ENCODE data around the gene CDH4. TPM values are rescaled to one million over a fixed set of nuclear protein-coding genes. Genes with fewer than 3 reads are reported as not detected.

CDH4 gene
- total RNA-seq, 6 experiments from 2014 or later, result 5.8 to 12.8 (median 10.9) TPM

- peaks cover 2% of the 10 kb centered on the region for H3K27me3 Mint-ChIP-seq (ENCODE audit: insufficient read depth)
- DNase-seq, result no peak
- H3K4me3 Mint-ChIP-seq, result no peak overlapping the region
- no peaks in the 10 kb centered on the region for H3K36me3 Mint-ChIP-seq (ENCODE audit: low read depth)
- peaks cover 6% of the 10 kb centered on the region; the same call in 1 of the 2 replicates for H3K4me1 Mint-ChIP-seq (ENCODE audit: low read depth)
- TF ChIP-seq CTCF (IDR thresholded peaks at IDR 0.05), result no peak
- H3K9me3 Mint-ChIP-seq, result no peaks in the 10 kb centered on the region; the same call in 1 of the 2 replicates
- no peak overlapping the region for H3K27ac Mint-ChIP-seq
Observed at GRCh38 chr20:61312925-61313324, 60.9 kb downstream of the CDH4 start.

GRCh38 chr20:61313396-61313795 is 61.3 kb downstream of the CDH4 start:
- H3K36me3 Mint-ChIP-seq (ENCODE audit: low read depth), result no peaks in the 10 kb centered on the region
- peaks cover 6% of the 10 kb centered on the region; the same call in 1 of the 2 replicates for H3K4me1 Mint-ChIP-seq (ENCODE audit: low read depth)
- DNase-seq, result no peak
- H3K9me3 Mint-ChIP-seq, result no peaks in the 10 kb centered on the region; the same call in 1 of the 2 replicates
- no peak for TF ChIP-seq CTCF (IDR thresholded peaks at IDR 0.05)
- no peak overlapping the region for H3K27ac Mint-ChIP-seq
- no peak overlapping the region for H3K4me3 Mint-ChIP-seq
- peaks cover 2% of the 10 kb centered on the region for H3K27me3 Mint-ChIP-seq (ENCODE audit: insufficient read depth)

DNA sequence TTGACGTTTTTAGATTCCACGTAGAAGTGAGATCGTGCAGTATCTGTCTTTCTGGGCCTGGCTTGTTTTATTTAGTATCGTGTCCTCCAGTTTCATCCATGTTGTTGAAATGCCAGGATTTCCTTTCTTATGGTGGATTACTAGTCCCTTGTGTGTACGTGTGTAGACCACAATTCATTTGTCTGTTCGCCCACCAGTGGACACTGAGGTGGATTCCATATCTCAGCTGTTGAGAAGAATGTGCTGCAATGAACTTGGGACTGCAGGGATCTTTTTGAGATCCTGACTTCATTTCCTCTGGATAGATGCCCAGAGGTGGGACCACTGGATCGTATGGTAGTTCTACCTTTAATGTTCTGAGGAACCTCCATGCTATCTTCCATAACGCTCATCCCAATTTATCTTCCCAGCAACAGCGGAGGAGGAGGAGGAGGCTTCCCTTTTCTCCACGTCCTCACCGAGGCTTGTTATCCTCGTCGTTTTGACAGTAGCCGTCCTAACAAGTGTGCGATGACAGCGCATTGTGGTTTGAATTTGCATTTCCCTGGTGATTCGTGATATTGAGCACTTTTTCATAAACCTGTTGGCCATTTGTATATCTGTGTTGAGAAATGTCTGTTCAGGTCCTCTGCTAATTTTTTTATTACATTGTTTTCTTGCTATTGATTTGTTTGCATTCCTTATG is 62.4 kb downstream of the CDH4 start:
- Mint-ChIP-seq H3K4me3 (no peak overlapping the region), H3K4me1 (ENCODE audit: low read depth) (peaks cover 6% of the 10 kb centered on the region; the same call in 1 of the 2 replicates), H3K27ac (no peak overlapping the region), H3K9me3 (no peaks in the 10 kb centered on the region; the same call in 1 of the 2 replicates), H3K27me3 (ENCODE audit: insufficient read depth) (peaks cover 2% of the 10 kb centered on the region), H3K36me3 (ENCODE audit: low read depth) (no peaks in the 10 kb centered on the region)
- no peak for DNase-seq
- TF ChIP-seq CTCF (IDR thresholded peaks at IDR 0.05), result no peak

GRCh38 chr20:61315319-61315718 is 63.3 kb downstream of the CDH4 start:
- no peak for DNase-seq
- no peaks in the 10 kb centered on the region; the same call in 1 of the 2 replicates for H3K9me3 Mint-ChIP-seq
- no peak overlapping the region for H3K27ac Mint-ChIP-seq
- peaks cover 2% of the 10 kb centered on the region for H3K27me3 Mint-ChIP-seq (ENCODE audit: insufficient read depth)
- TF ChIP-seq CTCF (IDR thresholded peaks at IDR 0.05), result no peak
- no peak overlapping the region for H3K4me3 Mint-ChIP-seq
- peaks cover 6% of the 10 kb centered on the region; the same call in 1 of the 2 replicates for H3K4me1 Mint-ChIP-seq (ENCODE audit: low read depth)
- H3K36me3 Mint-ChIP-seq (ENCODE audit: low read depth), result no peaks in the 10 kb centered on the region

- H3K27ac Mint-ChIP-seq, result no peak overlapping the region
Observed at GRCh38 chr20:61316346-61316745, 64.3 kb downstream of the CDH4 start.

More at GRCh38 chr20:61316346-61316745, 64.3 kb downstream of the CDH4 start:
- peaks cover 2% of the 10 kb centered on the region for H3K27me3 Mint-ChIP-seq (ENCODE audit: insufficient read depth)
- no peak overlapping the region for H3K4me3 Mint-ChIP-seq
- no peaks in the 10 kb centered on the region for H3K36me3 Mint-ChIP-seq (ENCODE audit: low read depth)
- no peaks in the 10 kb centered on the region for H3K4me1 Mint-ChIP-seq (ENCODE audit: low read depth)
- no peaks in the 10 kb centered on the region; the same call in 1 of the 2 replicates for H3K9me3 Mint-ChIP-seq
- TF ChIP-seq CTCF (IDR thresholded peaks at IDR 0.05), result no peak
- DNase-seq, result no peak
